Activated CD4-positive, alpha-beta T cell treated with anti-CD3 and anti-CD28 coated beads for 36 hours (primary cell): Measurements from ENCODE around the gene ARHGAP25. TPM values are rescaled to one million over a fixed set of nuclear protein-coding genes. Genes with fewer than 3 reads are reported as not detected.

Source experiments
- ATAC-seq: fragments of 200-7000 bp; cut with Tn5 transposase; one replicate; pipeline ENCODE4 v1.10.0; 2021; ENCODE audit warnings: mild to moderate bottlenecking, moderate library complexity
- CTCF ChIA-PET: fragments of 350-600 bp; sonication (Branson Sonifier 250); formaldehyde crosslinking; loops from one replicate; lab custom pipeline; 2021; ENCODE audit warnings: antibody characterized with exemption; lab: Charles Lee
- POLR2A ChIA-PET: fragments of 350-600 bp; sonication (Branson Sonifier 250); formaldehyde crosslinking; loops from one replicate; lab custom pipeline; 2021; ENCODE audit warnings: antibody characterized with exemption, inconsistent platforms; lab: Charles Lee
- DNase-seq: peaks from one replicate; pipeline ENCODE4 v3.0.0-alpha.2; 2020
- H3K27ac Mint-ChIP-seq: one replicate; pipeline ENCODE4 v1.8.0; 2021; ENCODE audit warnings: mixed read lengths
- H3K27me3 Mint-ChIP-seq: one replicate; pipeline ENCODE4 v1.8.0; 2021; ENCODE audit warnings: mixed read lengths
- H3K36me3 Mint-ChIP-seq: one replicate; pipeline ENCODE4 v1.8.0; 2021; ENCODE audit warnings: low read depth, mixed read lengths
- H3K4me1 Mint-ChIP-seq: one replicate; pipeline ENCODE4 v1.8.0; 2021; ENCODE audit warnings: mixed read lengths
- H3K4me3 Mint-ChIP-seq: one replicate; pipeline ENCODE4 v1.8.0; 2021; ENCODE audit warnings: mild to moderate bottlenecking, moderate library complexity, mixed read lengths
- H3K9me3 Mint-ChIP-seq: one replicate; pipeline ENCODE4 v1.8.0; 2021; ENCODE audit warnings: low read depth, mixed read lengths
- intact Hi-C, 2 experiments: fragments of 100-400 bp; cut with DNase I in 1 of 2; cut with micrococcal nuclease in 1 of 2; formaldehyde crosslinking; loops; one replicate each; pipeline versions ENCODE4 v1.14.2 to v1.15.1; 2022 to 2024; cut with DNase I, micrococcal nuclease
- total RNA-seq, 2 experiments: library from RNA; stranded (reverse); gene quantifications; one replicate each; pipeline ENCODE4 v1.2.3, GENCODE V29; 2021

The ARHGAP25 gene
- total RNA-seq, 2 experiments from 2014 or later, result 57.9 to 73.2 TPM

GRCh38 chr2:68748568-68748967 is 14.0 kb downstream of the ARHGAP25 start:
- no peak for DNase-seq
- intact Hi-C loops, result no loop called here
- POLR2A ChIA-PET, result interaction anchor here (0.9 kb wide), 1 partner anchor 34 kb away, joined by 4 read pairs; no protein-coding TSS in a partner anchor

DNA sequence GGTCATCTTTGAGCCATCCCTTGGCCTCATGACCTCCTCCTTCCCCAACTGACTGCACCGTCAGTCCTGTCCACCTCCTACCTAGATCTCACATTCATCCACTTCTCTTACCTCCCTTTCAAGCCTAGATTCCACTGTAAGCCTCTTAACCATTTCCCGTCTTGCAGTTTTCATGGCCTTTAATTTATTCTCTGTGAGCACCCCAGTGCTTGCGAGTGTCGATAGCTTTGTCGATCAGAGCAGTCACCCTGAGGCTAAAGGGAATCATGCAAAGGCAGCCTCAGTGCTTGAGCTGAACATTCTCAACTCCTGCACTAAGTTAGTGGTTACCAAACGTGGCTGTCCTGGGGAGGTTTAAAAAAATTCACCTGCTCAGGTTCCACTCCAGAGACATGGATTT is 14.7 kb downstream of the ARHGAP25 start:
- Mint-ChIP-seq H3K27ac (peak overlapping the region; percentile 35), H3K27me3 (no peaks in the 10 kb centered on the region), H3K4me3 (no peak overlapping the region), H3K36me3 (peaks cover 43% of the 10 kb centered on the region), H3K4me1 (peaks cover 91% of the 10 kb centered on the region), H3K9me3 (no peaks in the 10 kb centered on the region)
- ChIA-PET POLR2A (no interaction called here), CTCF (interaction anchor here (0.7 to 18.8 kb wide), 12 partner anchors 9 to 286 kb away, joined by 3 to 261 read pairs (median 8); partner anchors contain the start of gene ARHGAP25)
- ATAC-seq, result no peak
- no peak for DNase-seq
- intact Hi-C loops, result no loop called here

More at GRCh38 chr2:68748568-68748967, 14.0 kb downstream of the ARHGAP25 start:
- no peaks in the 10 kb centered on the region for H3K27me3 Mint-ChIP-seq
- no peaks in the 10 kb centered on the region for H3K9me3 Mint-ChIP-seq
- H3K27ac Mint-ChIP-seq, result peak overlapping the region; percentile 73
- no peak overlapping the region for H3K4me3 Mint-ChIP-seq
- H3K36me3 Mint-ChIP-seq, result peaks cover 43% of the 10 kb centered on the region
- no peak for ATAC-seq
- H3K4me1 Mint-ChIP-seq, result peaks cover 91% of the 10 kb centered on the region
- CTCF ChIA-PET, result interaction anchor here (0.5 to 18.8 kb wide), 13 partner anchors 8 to 522 kb away, joined by 3 to 261 read pairs (median 8); no protein-coding TSS in a partner anchor

DNA sequence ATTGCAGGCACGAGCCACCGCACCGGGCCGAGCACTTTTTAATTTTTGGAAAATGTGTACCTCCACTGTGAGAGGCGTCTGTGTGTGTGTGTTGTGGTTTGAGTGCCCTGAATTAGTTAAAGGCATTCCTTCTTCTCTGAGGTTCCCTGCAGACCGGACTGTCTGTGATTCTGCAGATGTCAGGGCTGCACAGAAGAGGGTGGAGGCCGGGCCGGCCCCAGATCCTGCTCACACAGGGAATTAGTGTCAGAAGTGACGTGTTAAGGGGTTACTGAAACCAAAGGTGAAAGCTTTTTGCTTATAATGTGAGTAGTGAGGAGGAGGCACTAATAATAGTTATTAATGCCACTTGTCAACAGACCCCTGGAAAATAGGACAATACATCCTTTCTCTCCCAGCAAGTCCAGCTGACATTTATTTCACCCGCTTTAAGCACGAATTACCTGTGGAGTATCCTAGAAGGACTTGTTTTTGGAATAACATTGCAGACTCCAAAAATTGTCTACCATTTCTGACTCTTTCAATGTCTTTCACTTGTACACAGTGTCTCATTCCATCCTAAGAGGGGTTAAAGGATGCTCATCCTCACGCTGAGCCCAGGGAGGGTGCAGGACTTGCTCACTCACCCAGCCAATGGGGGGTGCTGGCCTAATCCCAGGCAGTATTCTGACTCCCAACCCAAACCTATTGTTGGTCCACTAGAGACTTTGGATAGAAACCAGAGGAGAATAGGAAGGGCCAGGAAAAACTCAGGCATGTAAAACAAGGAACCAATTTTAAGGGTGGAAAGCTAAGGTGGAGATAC is 16.2 kb downstream of the ARHGAP25 start:
- no peaks in the 10 kb centered on the region for H3K9me3 Mint-ChIP-seq
- H3K27ac Mint-ChIP-seq, result peak overlapping the region; percentile 84
- H3K27me3 Mint-ChIP-seq, result no peaks in the 10 kb centered on the region
- peaks cover 88% of the 10 kb centered on the region for H3K4me1 Mint-ChIP-seq
- H3K36me3 Mint-ChIP-seq, result peaks cover 38% of the 10 kb centered on the region
- intact Hi-C loops, result loop anchor here (1.0 to 5.0 kb wide), 8 partner anchors 12 to 175 kb away; no protein-coding TSS in a partner anchor
- no peak overlapping the region for H3K4me3 Mint-ChIP-seq
- ChIA-PET POLR2A (interaction anchor here (1.1 kb wide), 1 partner anchor 17 kb away, joined by 4 read pairs; no protein-coding TSS in a partner anchor), CTCF (interaction anchor here (0.6 to 18.8 kb wide), 28 partner anchors 10 to 287 kb away, joined by 3 to 261 read pairs (median 8); partner anchors contain the start of genes APLF and FBXO48)
- no peak for DNase-seq
- ATAC-seq, result no peak

DNA sequence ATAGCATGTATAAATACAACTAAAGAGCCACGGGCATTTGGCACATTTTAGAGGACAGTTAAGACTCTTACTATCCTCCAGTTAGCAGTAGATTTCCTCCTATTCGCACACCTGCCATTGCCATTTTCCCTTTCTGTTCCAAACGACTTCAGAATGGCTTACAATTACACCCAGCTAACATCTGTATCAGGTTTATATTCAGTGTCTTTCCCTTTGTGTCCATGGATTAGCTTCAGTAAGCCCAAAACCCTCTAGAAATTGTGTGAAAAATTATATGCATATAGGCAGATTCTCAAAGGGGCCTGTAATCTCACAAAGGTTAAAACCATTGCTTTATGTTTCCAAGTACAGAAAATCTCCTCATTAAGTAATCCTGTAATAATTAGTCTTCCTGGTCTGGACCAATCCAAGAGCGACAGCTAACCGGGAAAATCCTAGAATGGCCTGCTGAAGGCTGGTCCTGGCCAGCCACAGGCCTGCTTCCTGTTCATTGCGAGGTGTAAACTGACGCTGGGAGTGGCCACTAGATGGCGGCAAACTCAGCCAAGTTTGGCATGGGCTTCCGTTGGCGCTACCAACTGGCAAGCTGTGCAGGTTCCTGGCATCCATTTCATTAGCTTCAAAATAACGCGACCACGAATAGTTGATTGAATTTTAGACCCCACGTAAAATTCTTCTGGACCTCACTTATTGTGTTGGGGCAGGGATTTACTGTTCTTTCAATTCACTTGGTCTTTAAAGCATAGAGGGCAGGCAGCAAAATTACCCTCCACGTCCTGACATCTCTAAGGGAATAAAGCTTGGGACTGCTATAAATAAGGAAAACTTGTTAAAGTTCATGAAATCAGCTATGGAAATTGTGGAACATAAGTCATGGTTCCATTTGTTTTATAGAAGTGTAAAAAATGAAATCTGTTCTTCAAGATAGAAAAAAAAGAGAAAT is 17.1 kb downstream of the ARHGAP25 start:
- peak overlapping the region; percentile 84 for H3K27ac Mint-ChIP-seq
- peak; percentile 93 for ATAC-seq
- ChIA-PET CTCF (interaction anchor here (0.6 to 18.8 kb wide), 51 partner anchors 11 to 288 kb away, joined by 3 to 261 read pairs (median 5); partner anchors contain the start of genes APLF, ARHGAP25 and FBXO48), POLR2A (interaction anchor here (1.1 kb wide), 1 partner anchor 16 kb away, joined by 4 read pairs; no protein-coding TSS in a partner anchor)
- H3K4me3 Mint-ChIP-seq, result peak overlapping the region; percentile 20
- intact Hi-C loops, result loop anchor here (1.0 to 5.0 kb wide), 8 partner anchors 11 to 174 kb away; no protein-coding TSS in a partner anchor
- no peaks in the 10 kb centered on the region for H3K27me3 Mint-ChIP-seq
- peaks cover 87% of the 10 kb centered on the region for H3K4me1 Mint-ChIP-seq
- H3K36me3 Mint-ChIP-seq, result peaks cover 40% of the 10 kb centered on the region
- peak; percentile 96 for DNase-seq
- H3K9me3 Mint-ChIP-seq, result peaks cover 4% of the 10 kb centered on the region

DNA sequence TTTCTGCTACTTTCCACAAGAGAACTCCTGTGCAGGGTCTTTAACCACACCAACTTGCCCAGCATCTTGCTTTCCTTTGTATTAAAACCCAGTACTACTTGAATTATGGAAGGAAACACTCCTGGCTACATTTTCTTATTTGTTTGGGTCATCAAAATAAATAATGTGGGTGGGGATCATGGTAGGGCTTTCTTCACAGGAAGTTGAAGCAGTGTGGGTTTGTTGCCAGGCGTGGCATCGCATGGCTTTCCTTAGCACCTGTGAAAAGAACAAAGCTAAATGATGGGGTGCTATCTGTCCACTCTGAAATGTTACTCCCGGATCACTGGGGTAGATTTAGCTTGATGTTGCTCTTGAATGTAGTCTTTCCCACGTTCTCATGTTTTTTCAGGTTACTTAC is 18.7 kb downstream of the ARHGAP25 start:
- Mint-ChIP-seq H3K36me3 (peaks cover 43% of the 10 kb centered on the region), H3K9me3 (peaks cover 10% of the 10 kb centered on the region)
- POLR2A ChIA-PET, result interaction anchor here (0.6 to 1.0 kb wide), 2 partner anchors 13 to 30 kb away, joined by 3 to 5 read pairs; no protein-coding TSS in a partner anchor

DNA sequence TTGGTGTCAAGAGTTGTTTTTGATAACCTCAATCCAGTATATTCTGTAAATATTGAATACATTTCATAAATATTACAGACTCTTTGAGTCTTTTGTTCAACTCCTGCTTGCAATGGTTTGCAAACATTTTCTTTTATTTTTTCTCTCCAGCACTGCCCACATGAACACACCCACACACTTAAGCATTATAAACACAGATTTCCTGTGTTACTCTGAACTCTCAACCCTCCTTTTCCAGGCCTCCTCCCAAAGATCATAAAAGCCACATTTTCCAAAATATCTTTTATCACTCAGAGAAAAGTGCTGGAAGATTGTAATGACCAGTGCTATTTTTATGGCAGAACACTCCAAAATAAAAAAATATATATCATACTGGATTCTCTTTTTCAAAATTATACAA is 20.5 kb downstream of the ARHGAP25 start:
- ChIA-PET POLR2A (interaction anchor here (1.0 kb wide), 1 partner anchor 153 kb away, joined by 3 read pairs; no protein-coding TSS in a partner anchor), CTCF (interaction anchor here (1.0 to 4.6 kb wide), 5 partner anchors 11 to 81 kb away, joined by 3 to 55 read pairs (median 5); no protein-coding TSS in a partner anchor)
- Mint-ChIP-seq H3K27me3 (no peaks in the 10 kb centered on the region), H3K4me3 (no peak overlapping the region), H3K27ac (peak overlapping the region; percentile 79), H3K9me3 (peaks cover 10% of the 10 kb centered on the region), H3K36me3 (peaks cover 54% of the 10 kb centered on the region), H3K4me1 (peaks cover 91% of the 10 kb centered on the region)
- intact Hi-C loops, result no loop called here
- DNase-seq, result no peak
- no peak for ATAC-seq

More for the DNA sequence above, 18.7 kb downstream of the ARHGAP25 start:
- peak overlapping the region; percentile 6 for H3K4me3 Mint-ChIP-seq
- no peak for DNase-seq
- CTCF ChIA-PET, result interaction anchor here (0.6 to 18.8 kb wide), 13 partner anchors 10 to 194 kb away, joined by 3 to 261 read pairs (median 23); no protein-coding TSS in a partner anchor
- intact Hi-C loops, result loop anchor here (1.0 to 5.0 kb wide), 4 partner anchors 9 to 46 kb away; no protein-coding TSS in a partner anchor
- peak overlapping the region; percentile 94 for H3K27ac Mint-ChIP-seq
- H3K27me3 Mint-ChIP-seq, result no peaks in the 10 kb centered on the region
- H3K4me1 Mint-ChIP-seq, result peaks cover 86% of the 10 kb centered on the region
- no peak for ATAC-seq

DNA sequence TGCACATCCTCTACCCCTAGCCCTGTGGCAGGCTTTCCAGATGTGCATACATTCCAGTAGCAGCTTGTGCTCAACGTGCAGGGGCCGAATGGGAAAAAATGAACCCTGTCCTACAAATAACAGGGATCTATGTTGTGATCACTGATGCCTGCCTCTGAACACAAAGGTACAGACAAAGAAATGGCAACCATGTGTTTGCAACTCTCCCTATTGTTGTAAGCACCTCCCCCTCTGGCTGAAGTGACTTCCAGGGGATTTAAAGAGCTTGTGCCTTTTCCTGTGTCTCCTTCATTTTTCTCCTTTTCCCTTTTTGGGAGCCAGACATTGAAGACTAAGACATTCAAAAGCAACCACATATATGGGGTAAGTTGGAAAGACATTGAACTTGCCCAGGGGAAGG is 21.6 kb downstream of the ARHGAP25 start:
- H3K27ac Mint-ChIP-seq, result peak overlapping the region; percentile 48

DNA sequence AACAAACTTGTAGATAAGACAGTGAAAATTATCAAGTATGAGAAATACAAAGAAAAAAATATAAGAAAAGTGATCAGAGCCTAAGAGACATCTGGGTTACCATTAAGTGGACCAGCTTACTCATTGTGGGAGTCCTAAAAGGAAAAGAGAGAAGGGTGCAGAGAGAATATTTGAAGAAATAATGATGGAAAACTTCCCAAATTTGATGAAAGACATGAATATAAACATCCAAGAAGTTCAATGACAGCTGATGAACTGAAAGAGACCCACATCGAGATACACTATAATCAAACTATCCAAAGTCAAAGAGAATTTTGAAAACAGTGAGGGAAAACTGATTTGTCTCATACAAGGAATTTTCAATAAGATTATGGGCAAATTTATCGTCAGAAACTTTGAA is 22.5 kb downstream of the ARHGAP25 start:
- Mint-ChIP-seq H3K4me3 (no peak overlapping the region), H3K27me3 (no peaks in the 10 kb centered on the region), H3K9me3 (peaks cover 10% of the 10 kb centered on the region), H3K27ac (peak overlapping the region; percentile 48), H3K4me1 (peaks cover 93% of the 10 kb centered on the region), H3K36me3 (peaks cover 53% of the 10 kb centered on the region)
- ChIA-PET CTCF (interaction anchor here (0.8 to 4.2 kb wide), 14 partner anchors 8 to 221 kb away, joined by 3 to 13 read pairs (median 6); partner anchors contain the start of gene ARHGAP25), POLR2A (no interaction called here)
- ATAC-seq (no peak), DNase-seq (no peak)
- intact Hi-C loops, result no loop called here

More for the DNA sequence above, 21.6 kb downstream of the ARHGAP25 start:
- Mint-ChIP-seq H3K27me3 (no peaks in the 10 kb centered on the region), H3K36me3 (peaks cover 54% of the 10 kb centered on the region), H3K4me1 (peaks cover 93% of the 10 kb centered on the region), H3K4me3 (no peak overlapping the region), H3K9me3 (peaks cover 10% of the 10 kb centered on the region)
- ChIA-PET CTCF (interaction anchor here (0.9 to 4.2 kb wide), 11 partner anchors 7 to 169 kb away, joined by 3 to 13 read pairs (median 5); no protein-coding TSS in a partner anchor), POLR2A (interaction anchor here (0.7 to 1.0 kb wide), 2 partner anchors 20 to 152 kb away, joined by 3 read pairs; no protein-coding TSS in a partner anchor)
- DNase-seq (no peak), ATAC-seq (no peak)
- intact Hi-C loops, result no loop called here

DNA sequence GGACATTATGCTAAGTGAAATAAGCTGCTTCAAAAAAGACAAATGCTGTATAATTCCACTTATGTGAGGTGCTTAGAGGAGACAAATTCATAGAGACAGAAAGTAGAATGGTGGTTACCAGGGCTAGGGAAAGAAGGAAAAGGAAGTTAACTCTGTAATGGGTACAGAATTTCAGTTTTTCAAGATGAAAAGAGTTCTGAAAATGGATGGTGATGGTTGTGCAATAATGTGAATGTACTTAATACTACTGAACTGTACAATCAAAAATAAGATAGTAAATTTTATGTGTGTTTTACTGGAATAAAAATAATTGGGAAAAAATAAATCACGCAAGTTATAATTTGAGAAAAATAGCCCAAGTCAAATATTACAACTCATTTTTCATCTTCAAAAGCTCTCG is 27.5 kb downstream of the ARHGAP25 start:
- Mint-ChIP-seq H3K4me3 (peak overlapping the region; percentile 36), H3K27me3 (no peaks in the 10 kb centered on the region), H3K27ac (peak overlapping the region; percentile 83), H3K9me3 (peaks cover 1% of the 10 kb centered on the region), H3K36me3 (peaks cover 26% of the 10 kb centered on the region), H3K4me1 (peaks cover 95% of the 10 kb centered on the region)
- DNase-seq, result no peak
- POLR2A ChIA-PET, result interaction anchor here (1.0 kb wide), 1 partner anchor 18 kb away, joined by 3 read pairs; no protein-coding TSS in a partner anchor
- intact Hi-C loops, result loop anchor here (1.0 to 10.0 kb wide), 5 partner anchors 9 to 1373 kb away; partner anchors contain the start of gene GFPT1 (in 1 of the 2)
- CTCF ChIA-PET, result interaction anchor here (1.0 to 4.7 kb wide), 7 partner anchors 11 to 53 kb away, joined by 3 to 81 read pairs (median 4); no protein-coding TSS in a partner anchor
- ATAC-seq, result no peak

- ATAC-seq, result peak; percentile 33
- intact Hi-C loops, result loop anchor here (1.0 to 10.0 kb wide), 5 partner anchors 9 to 1372 kb away; partner anchors contain the start of gene GFPT1 (in 1 of the 2)
- H3K36me3 Mint-ChIP-seq, result peaks cover 21% of the 10 kb centered on the region
- no peak for DNase-seq
- ChIA-PET POLR2A (interaction anchor here (0.8 to 1.0 kb wide), 2 partner anchors 17 to 18 kb away, joined by 3 read pairs; no protein-coding TSS in a partner anchor), CTCF (interaction anchor here (0.7 to 4.7 kb wide), 10 partner anchors 10 to 299 kb away, joined by 3 to 81 read pairs (median 5); no protein-coding TSS in a partner anchor)
- peaks cover 96% of the 10 kb centered on the region for H3K4me1 Mint-ChIP-seq
- H3K27me3 Mint-ChIP-seq, result no peaks in the 10 kb centered on the region
- peak overlapping the region; percentile 83 for H3K27ac Mint-ChIP-seq
- no peaks in the 10 kb centered on the region for H3K9me3 Mint-ChIP-seq
- H3K4me3 Mint-ChIP-seq, result peak overlapping the region; percentile 38
These were observed 28.1 kb downstream of the ARHGAP25 start for GRCh38 chr2:68762665-68763064.
